ENCODE measurements around the gene EFCAB12. TPM values are rescaled to one million over a fixed set of nuclear protein-coding genes. Genes with fewer than 3 reads are reported as not detected.
A peak's percentile ranks its signal among the peaks of the same experiment; 100 is the strongest.

EFCAB12 gene
- total and polyA plus RNA-seq, 2 of the 4 experiments (the other 2 are of a cell fraction) = under 0.01 to 0.17 TPM

DNA sequence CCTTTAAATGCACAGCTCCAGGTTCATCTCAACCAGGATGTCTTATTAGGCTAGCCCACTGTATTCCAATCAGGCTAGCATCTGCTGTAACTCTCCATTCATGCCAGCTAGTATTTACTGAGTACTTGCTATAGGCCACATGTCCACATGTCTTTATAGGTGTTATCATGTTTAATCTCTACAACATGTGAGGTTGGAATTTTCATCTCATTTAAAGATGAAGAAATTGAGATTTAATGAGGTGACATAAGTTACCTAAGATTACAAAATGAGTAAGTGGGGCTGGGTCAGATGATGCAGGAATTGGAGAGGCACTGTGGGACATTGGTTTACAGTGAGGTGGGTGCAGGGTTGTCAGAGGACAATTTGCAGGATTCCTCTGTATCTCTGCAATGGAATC lies 14.5 kb upstream of the EFCAB12 start:
- Histone ChIP-seq H2BK20ac (ENCODE audit: low read depth, low read length) (no peak overlapping the region), H4K5ac (ENCODE audit: low read depth, low read length) (no peak overlapping the region), H3K4me2 (ENCODE audit: low read depth, low read length) (no peak overlapping the region), H2BK120ac (ENCODE audit: low read depth, low read length) (no peak overlapping the region), H4K8ac (ENCODE audit: low read depth in 2 of 2, low read length in 2 of 2) (peak overlapping the region in 1 of 2 experiments; percentile 26; a peak in 1 of 4 replicates), H3K9ac (ENCODE audit: low read depth, low read length) (no peak overlapping the region), H3K9me1 (ENCODE audit: insufficient read depth, low read length) (peaks cover 6% of the 10 kb centered on the region; the same call in 1 of the 2 replicates), H4K91ac (ENCODE audit: insufficient read depth, low read depth, low read length) (no peak overlapping the region), H3K4me3 (ENCODE audit: insufficient read depth, low read depth, low read length) (no peak overlapping the region), H3K79me1 (ENCODE audit: low read depth in 1 of 2, low read length in 2 of 2) (peaks cover 22 to 66% of the 10 kb centered on the region in 2 experiments), H2AK9ac (replicated peaks; ENCODE audit: low read depth, low read length, poor library complexity) (no peak overlapping the region), H2AFZ (replicated peaks; ENCODE audit: low read length, poor library complexity) (no peak overlapping the region), H3K4ac (ENCODE audit: low read depth, low read length) (no peak overlapping the region), H3K27me3 (ENCODE audit: control insufficient read depth, insufficient read depth, low read length) (no peaks in the 10 kb centered on the region), H3K4me1 (ENCODE audit: control insufficient read depth, insufficient read depth, low read length) (peaks cover 6% of the 10 kb centered on the region), H3K36me3 (ENCODE audit: control insufficient read depth, insufficient read depth, low read length) (no peaks in the 10 kb centered on the region), H2AK5ac (ENCODE audit: low read depth, low read length) (0 out of 2 replicates have a peak overlapping the region, but pooled peaks have one; percentile 38), H2BK5ac (ENCODE audit: low read depth, low read length, poor library complexity, severe bottlenecking) (no peak overlapping the region), H3K9me3 (ENCODE audit: control insufficient read depth, insufficient read depth, low read length) (no peaks in the 10 kb centered on the region), H3K56ac (ENCODE audit: extremely low read depth, insufficient read depth, low read length) (no peak overlapping the region), H3K18ac (ENCODE audit: low read depth, low read length) (no peak overlapping the region), H3K23ac (ENCODE audit: low read depth, low read length) (peak overlapping the region; percentile 59; the same call in 1 of the 2 replicates), H3K14ac (replicated peaks; ENCODE audit: low read depth, low read length) (no peak overlapping the region), H2BK15ac (ENCODE audit: low read depth, low read length) (no peak overlapping the region), H3K27ac (ENCODE audit: insufficient read depth, low read length) (no peak overlapping the region), H4K20me1 (ENCODE audit: insufficient read depth, low read length) (no peaks in the 10 kb centered on the region)
- dilution Hi-C loops (cut with HindIII; ENCODE audit: low sequenced_read_pairs, unreplicated experiment) = no loop called here
- intact Hi-C loops (cut with micrococcal nuclease) = loop anchor here (5.0 kb wide), 4 partner anchors 44 to 384 kb away; no protein-coding TSS in a partner anchor
- POLR2A ChIA-PET (ENCODE audit: unreplicated experiment) = no interaction called here
- CTCF ChIA-PET = no interaction called here
- no peak for TF ChIP-seq MAZ (IDR thresholded peaks at IDR 0.05; ENCODE audit: borderline replicate concordance, low read depth, low read length)
- TF ChIP-seq, protein P1, sequence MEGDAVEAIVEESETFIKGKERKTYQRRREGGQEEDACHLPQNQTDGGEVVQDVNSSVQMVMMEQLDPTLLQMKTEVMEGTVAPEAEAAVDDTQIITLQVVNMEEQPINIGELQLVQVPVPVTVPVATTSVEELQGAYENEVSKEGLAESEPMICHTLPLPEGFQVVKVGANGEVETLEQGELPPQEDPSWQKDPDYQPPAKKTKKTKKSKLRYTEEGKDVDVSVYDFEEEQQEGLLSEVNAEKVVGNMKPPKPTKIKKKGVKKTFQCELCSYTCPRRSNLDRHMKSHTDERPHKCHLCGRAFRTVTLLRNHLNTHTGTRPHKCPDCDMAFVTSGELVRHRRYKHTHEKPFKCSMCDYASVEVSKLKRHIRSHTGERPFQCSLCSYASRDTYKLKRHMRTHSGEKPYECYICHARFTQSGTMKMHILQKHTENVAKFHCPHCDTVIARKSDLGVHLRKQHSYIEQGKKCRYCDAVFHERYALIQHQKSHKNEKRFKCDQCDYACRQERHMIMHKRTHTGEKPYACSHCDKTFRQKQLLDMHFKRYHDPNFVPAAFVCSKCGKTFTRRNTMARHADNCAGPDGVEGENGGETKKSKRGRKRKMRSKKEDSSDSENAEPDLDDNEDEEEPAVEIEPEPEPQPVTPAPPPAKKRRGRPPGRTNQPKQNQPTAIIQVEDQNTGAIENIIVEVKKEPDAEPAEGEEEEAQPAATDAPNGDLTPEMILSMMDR (conservative IDR thresholded peaks at IDR 0.05; ENCODE audit: low read depth, low read length) = no peak
- no peak for TF ChIP-seq RFX5 (IDR thresholded peaks at IDR 0.05; ENCODE audit: low read depth, low read length)
- no peak for TF ChIP-seq CHD1 (IDR thresholded peaks at IDR 0.05; ENCODE audit: low read depth, low read length)
- TF ChIP-seq BHLHE40 (IDR thresholded peaks at IDR 0.05; ENCODE audit: low read depth, low read length) = no peak
- TF ChIP-seq MAFK (IDR thresholded peaks at IDR 0.05; ENCODE audit: low read depth, low read length) = no peak
- no peak for TF ChIP-seq MXI1 (IDR thresholded peaks at IDR 0.05; ENCODE audit: borderline replicate concordance, low read depth, low read length)
- no peak for TF ChIP-seq NFE2L2 (IDR thresholded peaks at IDR 0.05; ENCODE audit: low read depth, low read length)
- no peak for TF ChIP-seq FOS (IDR thresholded peaks at IDR 0.05; ENCODE audit: low read depth, low read length)
- TF ChIP-seq, protein P2, sequence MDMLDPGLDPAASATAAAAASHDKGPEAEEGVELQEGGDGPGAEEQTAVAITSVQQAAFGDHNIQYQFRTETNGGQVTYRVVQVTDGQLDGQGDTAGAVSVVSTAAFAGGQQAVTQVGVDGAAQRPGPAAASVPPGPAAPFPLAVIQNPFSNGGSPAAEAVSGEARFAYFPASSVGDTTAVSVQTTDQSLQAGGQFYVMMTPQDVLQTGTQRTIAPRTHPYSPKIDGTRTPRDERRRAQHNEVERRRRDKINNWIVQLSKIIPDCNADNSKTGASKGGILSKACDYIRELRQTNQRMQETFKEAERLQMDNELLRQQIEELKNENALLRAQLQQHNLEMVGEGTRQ (IDR thresholded peaks at IDR 0.05; ENCODE audit: low read depth, low read length) = no peak
- TF ChIP-seq, protein P3, sequence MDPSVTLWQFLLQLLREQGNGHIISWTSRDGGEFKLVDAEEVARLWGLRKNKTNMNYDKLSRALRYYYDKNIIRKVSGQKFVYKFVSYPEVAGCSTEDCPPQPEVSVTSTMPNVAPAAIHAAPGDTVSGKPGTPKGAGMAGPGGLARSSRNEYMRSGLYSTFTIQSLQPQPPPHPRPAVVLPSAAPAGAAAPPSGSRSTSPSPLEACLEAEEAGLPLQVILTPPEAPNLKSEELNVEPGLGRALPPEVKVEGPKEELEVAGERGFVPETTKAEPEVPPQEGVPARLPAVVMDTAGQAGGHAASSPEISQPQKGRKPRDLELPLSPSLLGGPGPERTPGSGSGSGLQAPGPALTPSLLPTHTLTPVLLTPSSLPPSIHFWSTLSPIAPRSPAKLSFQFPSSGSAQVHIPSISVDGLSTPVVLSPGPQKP (IDR thresholded peaks at IDR 0.05; ENCODE audit: borderline replicate concordance, low read depth, low read length) = no peak
- no peak for TF ChIP-seq CEBPB (IDR thresholded peaks at IDR 0.05; ENCODE audit: low read depth, low read length)
- TF ChIP-seq RAD21 (IDR thresholded peaks at IDR 0.05; ENCODE audit: low read length) = no peak
- no peak for TF ChIP-seq SMC3 (IDR thresholded peaks at IDR 0.05; ENCODE audit: low read depth, low read length)
- no peak for TF ChIP-seq POLR2A (IDR thresholded peaks at IDR 0.05; ENCODE audit: low read depth, low read length)
- no peak for TF ChIP-seq RCOR1 (IDR thresholded peaks at IDR 0.05; ENCODE audit: insufficient replicate concordance, low read length)
- DNase-seq (no peak), ATAC-seq (ENCODE audit: low read depth) (no peak)
- BruUV-seq (replicated peaks) = no TSS peak
- in situ Hi-C loops (cut with MboI; ENCODE audit: low sequenced_read_pairs) = no loop called here
